HL-60 (cell line): ENCODE results near the gene CCDC17.

Source experiments
- DNase-seq, 2 experiments: peaks; one replicate each; pipeline ENCODE4 v3.0.0-alpha.2; 2010 to 2020; ENCODE audit warnings: low read depth in 1 of 2, low spot score in 1 of 2
- H3K27ac ChIP-seq: fragments of 250-450 bp; sonication (Bioruptor Pico); replicated peaks from 2 replicates; pipeline ENCODE4 v1.5.1; 2020; ENCODE audit warnings: mild to moderate bottlenecking, moderate library complexity
- H3K27me3 ChIP-seq: fragments of 250-450 bp; sonication (Bioruptor Pico); 2 replicates; pipeline ENCODE4 v1.5.1; 2021; ENCODE audit warnings: mild to moderate bottlenecking, moderate library complexity; ENCODE audit not compliant: insufficient read depth, poor library complexity, severe bottlenecking
- H3K4me3 ChIP-seq: replicated peaks from 2 replicates; pipeline ENCODE4 v1.5.1; 2011; ENCODE audit warnings: mild to moderate bottlenecking, control low read depth, low read length; ENCODE audit not compliant: insufficient read depth
- CTCF ChIP-seq: IDR thresholded peaks from one replicate; pipeline ENCODE4 v1.5.1; 2011; ENCODE audit warnings: low read length, control low read depth, inconsistent platforms; ENCODE audit not compliant: insufficient read depth
- GABPA ChIP-seq: IDR thresholded peaks from 2 replicates; pipeline ENCODE4 v1.6.1; 2012; ENCODE audit warnings: low read depth
- POLR2AphosphoS5 ChIP-seq: IDR thresholded peaks from 2 replicates; pipeline ENCODE4 v1.6.1; 2012; ENCODE audit warnings: low read depth
- REST ChIP-seq: IDR thresholded peaks from 2 replicates; pipeline ENCODE4 v1.6.1; 2012; ENCODE audit warnings: low read depth; ENCODE audit not compliant: insufficient replicate concordance
- SPI1 ChIP-seq: IDR thresholded peaks from 2 replicates; pipeline ENCODE4 v1.6.1; 2012; ENCODE audit warnings: low read depth, mild to moderate bottlenecking, borderline replicate concordance

The CCDC17 gene

GRCh38 chr1:45570631-45571030, 53.2 kb downstream of the CCDC17 start:
- Histone ChIP-seq H3K27ac (no peak overlapping the region), H3K27me3 (no peaks in the 10 kb centered on the region), H3K4me3 (no peak overlapping the region)
- no peak for TF ChIP-seq POLR2AphosphoS5
- no peak for TF ChIP-seq SPI1
- TF ChIP-seq REST = no peak
- no peak for TF ChIP-seq CTCF
- no peak for TF ChIP-seq GABPA
- no peak for DNase-seq
